Caco-2 (cell line): ENCODE results near the gene MYL6. TPM values are rescaled to one million over a fixed set of nuclear protein-coding genes. Genes with fewer than 3 reads are reported as not detected.
"Not testable (repeated sequence)": the region's sequence is repeated elsewhere in the genome, so short reads cannot be mapped to it uniquely, and the experiment has no call there.

Source experiments
- BruUV-seq: library from RNA; stranded (reverse); fragments of 400-500 nt; replicated peaks from 2 replicates; lab custom pipeline; 2021; lab: Mats Ljungman, UMichigan
- CTCF ChIA-PET: fragments of 300-600 bp; sonication (Branson Sonifier 250); formaldehyde crosslinking; loops from one replicate; lab custom pipeline; 2022; ENCODE audit warnings: antibody characterized with exemption; lab: Charles Lee
- POLR2A ChIA-PET: fragments of 300-600 bp; sonication (Branson Sonifier 250); formaldehyde crosslinking; loops from one replicate; lab custom pipeline; 2022; ENCODE audit warnings: antibody characterized with exemption; lab: Charles Lee
- DNase-seq, 2 experiments: peaks; one replicate each; pipeline versions ENCODE4 v3.0.0 to v3.0.0-alpha.2; 2020 to 2022
- H3K27me3 ChIP-seq: replicated peaks from 2 replicates; pipeline ENCODE4 v1.6.0; 2011; ENCODE audit warnings: low read length; ENCODE audit not compliant: control insufficient read depth, insufficient read depth
- H3K36me3 ChIP-seq: 2 replicates; pipeline ENCODE4 v1.5.1; 2011; ENCODE audit warnings: low read length; ENCODE audit not compliant: control insufficient read depth, insufficient read depth
- H3K4me1 ChIP-seq: fragments of 250-450 bp; sonication (Bioruptor Pico); 2 replicates; pipeline ENCODE4 v1.5.1; 2020; ENCODE audit warnings: mild to moderate bottlenecking
- H3K4me3 ChIP-seq: 2 replicates; pipeline ENCODE4 v1.5.1; 2011; ENCODE audit warnings: low read depth, mild to moderate bottlenecking, control low read depth, low read length
- H3K9me3 ChIP-seq: fragments of 250-450 bp; sonication (Bioruptor Pico); 2 replicates; pipeline ENCODE4 v1.5.1; 2020; ENCODE audit warnings: mild to moderate bottlenecking, moderate library complexity
- H3K27ac Mint-ChIP-seq: one replicate; pipeline ENCODE4 v1.8.0; 2022; ENCODE audit warnings: mixed read lengths; ENCODE audit not compliant: unreplicated experiment
- H3K27me3 Mint-ChIP-seq: one replicate; pipeline ENCODE4 v1.8.0; 2022; ENCODE audit warnings: mixed read lengths; ENCODE audit not compliant: insufficient read depth, unreplicated experiment
- H3K36me3 Mint-ChIP-seq: one replicate; pipeline ENCODE4 v1.8.0; 2022; ENCODE audit warnings: mild to moderate bottlenecking, mixed read lengths; ENCODE audit not compliant: insufficient read depth, unreplicated experiment
- H3K4me1 Mint-ChIP-seq: one replicate; pipeline ENCODE4 v1.8.0; 2022; ENCODE audit warnings: low read depth, mixed read lengths; ENCODE audit not compliant: unreplicated experiment
- H3K4me3 Mint-ChIP-seq: one replicate; pipeline ENCODE4 v1.8.0; 2022; ENCODE audit warnings: mild to moderate bottlenecking, moderate library complexity, mixed read lengths; ENCODE audit not compliant: unreplicated experiment
- H3K9me3 Mint-ChIP-seq: one replicate; pipeline ENCODE4 v1.8.0; 2022; ENCODE audit warnings: mixed read lengths; ENCODE audit not compliant: unreplicated experiment
- intact Hi-C: fragments of 100-400 bp; cut with micrococcal nuclease; formaldehyde crosslinking; loops from one replicate; pipeline ENCODE4 v1.10.0; 2022; ENCODE audit not compliant: unreplicated experiment
- total RNA-seq: library from RNA; stranded (reverse); gene quantifications from 2 replicates; pipeline ENCODE4 v1.2.3, GENCODE V29; 2022
- TF ChIP-seq, protein P1 (sequence below), 2 experiments: fragments of 200-600 bp in 1 of 2; IDR thresholded peaks; 1 replicate in 1 of 2; 2 replicates in 1 of 2; pipeline versions ENCODE4 v1.5.1 to v1.8.0; 2011 to 2022; ENCODE audit warnings: antibody characterized with exemption in 1 of 2, control low read depth in 1 of 2, inconsistent platforms in 1 of 2, low read depth in 1 of 2, low read length in 1 of 2, mild to moderate bottlenecking in 1 of 2, moderate library complexity in 1 of 2; ENCODE audit not compliant: insufficient read depth in 1 of 2, severe bottlenecking in 1 of 2, unreplicated experiment in 1 of 2

The MYL6 gene
- total RNA-seq, 1 experiment from 2014 or later = 960 TPM

GRCh38 chr12:56154818-56155217 is 3.3 kb upstream of the MYL6 start:
- Mint-ChIP-seq H3K4me3 (peak overlapping the region; percentile 53), H3K9me3 (no peaks in the 10 kb centered on the region), H3K4me1 (peaks cover 21% of the 10 kb centered on the region), H3K36me3 (peaks cover 54% of the 10 kb centered on the region), H3K27me3 (no peaks in the 10 kb centered on the region), H3K27ac (no peak overlapping the region)
- TF ChIP-seq, protein P1, sequence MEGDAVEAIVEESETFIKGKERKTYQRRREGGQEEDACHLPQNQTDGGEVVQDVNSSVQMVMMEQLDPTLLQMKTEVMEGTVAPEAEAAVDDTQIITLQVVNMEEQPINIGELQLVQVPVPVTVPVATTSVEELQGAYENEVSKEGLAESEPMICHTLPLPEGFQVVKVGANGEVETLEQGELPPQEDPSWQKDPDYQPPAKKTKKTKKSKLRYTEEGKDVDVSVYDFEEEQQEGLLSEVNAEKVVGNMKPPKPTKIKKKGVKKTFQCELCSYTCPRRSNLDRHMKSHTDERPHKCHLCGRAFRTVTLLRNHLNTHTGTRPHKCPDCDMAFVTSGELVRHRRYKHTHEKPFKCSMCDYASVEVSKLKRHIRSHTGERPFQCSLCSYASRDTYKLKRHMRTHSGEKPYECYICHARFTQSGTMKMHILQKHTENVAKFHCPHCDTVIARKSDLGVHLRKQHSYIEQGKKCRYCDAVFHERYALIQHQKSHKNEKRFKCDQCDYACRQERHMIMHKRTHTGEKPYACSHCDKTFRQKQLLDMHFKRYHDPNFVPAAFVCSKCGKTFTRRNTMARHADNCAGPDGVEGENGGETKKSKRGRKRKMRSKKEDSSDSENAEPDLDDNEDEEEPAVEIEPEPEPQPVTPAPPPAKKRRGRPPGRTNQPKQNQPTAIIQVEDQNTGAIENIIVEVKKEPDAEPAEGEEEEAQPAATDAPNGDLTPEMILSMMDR (IDR thresholded peaks at IDR 0.05; ENCODE audit: insufficient read depth in 1 of 2, low read depth in 1 of 2, low read length in 1 of 2, severe bottlenecking in 1 of 2, unreplicated experiment in 1 of 2) = no peak
- Histone ChIP-seq H3K4me3 (no peak overlapping the region), H3K27me3 (no peaks in the 10 kb centered on the region), H3K36me3 (no peaks in the 10 kb centered on the region; the same call in 1 of the 2 replicates), H3K9me3 (no peaks in the 10 kb centered on the region), H3K4me1 (peaks cover 16% of the 10 kb centered on the region)
- BruUV-seq = no TSS peak
- intact Hi-C loops = no loop called here
- ChIA-PET CTCF (no interaction called here), POLR2A (interaction anchor here (0.6 kb wide), 1 partner anchor 28 kb away, joined by 3 read pairs; no protein-coding TSS in a partner anchor)
- no peak for DNase-seq

GRCh38 chr12:56155256-56155845 is 2.8 kb upstream of the MYL6 start:
- H3K4me3 ChIP-seq = no peak overlapping the region
- no peaks in the 10 kb centered on the region for H3K27me3 Mint-ChIP-seq
- ChIA-PET POLR2A (no interaction called here), CTCF (interaction anchor here (1.4 kb wide), 1 partner anchor 27 kb away, joined by 4 read pairs; the partner anchor contains the start of gene ESYT1)
- H3K36me3 Mint-ChIP-seq = peaks cover 60% of the 10 kb centered on the region
- H3K9me3 Mint-ChIP-seq = no peaks in the 10 kb centered on the region
- H3K4me1 Mint-ChIP-seq = peaks cover 27% of the 10 kb centered on the region
- peak overlapping the region; percentile 53 for H3K4me3 Mint-ChIP-seq
- no peak for DNase-seq
- peaks cover 21% of the 10 kb centered on the region for H3K4me1 ChIP-seq
- intact Hi-C loops = no loop called here
- H3K27ac Mint-ChIP-seq = peak overlapping the region; percentile 47
- H3K9me3 ChIP-seq = no peaks in the 10 kb centered on the region
- no TSS peak for BruUV-seq
- H3K36me3 ChIP-seq = no peaks in the 10 kb centered on the region; the same call in 1 of the 2 replicates
- H3K27me3 ChIP-seq = no peaks in the 10 kb centered on the region
- TF ChIP-seq, protein P1 (IDR thresholded peaks at IDR 0.05; ENCODE audit: insufficient read depth in 1 of 2, low read depth in 1 of 2, low read length in 1 of 2, severe bottlenecking in 1 of 2, unreplicated experiment in 1 of 2) = no peak

DNA sequence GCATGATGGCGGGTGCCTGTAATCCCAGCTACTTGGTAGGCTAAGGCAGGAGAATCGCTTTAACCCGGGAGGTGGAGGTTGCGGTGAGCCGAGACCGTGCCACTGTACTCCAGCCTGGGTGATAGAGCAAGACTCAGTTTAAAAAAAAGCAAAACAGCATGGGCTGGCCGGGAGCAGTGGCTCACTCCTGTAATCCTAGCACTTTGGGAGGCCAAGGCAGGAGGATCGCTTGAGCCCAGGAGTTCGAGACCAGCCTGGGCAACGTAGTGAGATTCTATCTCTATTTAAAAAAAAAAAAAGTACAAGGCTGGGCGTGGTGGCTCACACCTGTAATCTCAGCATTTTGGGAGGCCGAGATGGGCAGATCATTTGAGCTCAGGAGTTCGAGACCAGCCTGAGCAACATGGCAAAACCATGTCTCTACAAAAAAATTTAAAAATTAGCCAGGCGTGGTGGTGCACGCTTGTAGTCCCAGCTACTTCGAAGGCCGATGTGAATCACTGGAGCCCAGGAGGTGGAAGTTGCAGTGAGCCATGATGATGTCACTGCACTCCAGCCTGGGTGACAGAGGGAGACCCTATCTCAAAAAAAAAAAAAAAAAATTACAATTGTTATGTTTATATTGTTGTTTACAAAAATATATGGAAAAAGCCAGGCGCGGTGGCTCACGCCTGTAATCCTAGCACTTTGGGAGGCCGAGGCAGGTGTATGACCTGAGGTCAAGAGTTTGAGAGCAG is 1.5 kb upstream of the MYL6 start:
- H3K9me3 Mint-ChIP-seq, DNase-seq, H3K9me3 ChIP-seq, BruUV-seq, H3K36me3 ChIP-seq, H3K27me3 Mint-ChIP-seq, H3K27me3 ChIP-seq: not testable (repeated sequence)
- Mint-ChIP-seq H3K27ac (peak overlapping the region; percentile 88), H3K4me3 (peak overlapping the region; percentile 79), H3K4me1 (peaks cover 34% of the 10 kb centered on the region), H3K36me3 (peaks cover 68% of the 10 kb centered on the region)
- POLR2A ChIA-PET = interaction anchor here (1.0 kb wide), 1 partner anchor 29 kb away, joined by 8 read pairs; the partner anchor contains the start of gene ESYT1
- peaks cover 22% of the 10 kb centered on the region for H3K4me1 ChIP-seq
- intact Hi-C loops = loop anchor here (1.0 kb wide), 2 partner anchors 28 to 37 kb away; partner anchors contain the start of gene ESYT1
- H3K4me3 ChIP-seq = peak overlapping the region; percentile 51
- CTCF ChIA-PET = interaction anchor here (0.8 to 1.4 kb wide), 3 partner anchors 29 to 37 kb away, joined by 3 to 4 read pairs (median 4); partner anchors contain the start of gene ESYT1
